HepG2 (cell line): ENCODE measurements around the gene B4GALT3. TPM values are rescaled to one million over a fixed set of nuclear protein-coding genes. Genes with fewer than 3 reads are reported as not detected.

Experiments used
- ATAC-seq: fragments of 200-7000 bp; cut with Tn5 transposase; 3 replicates; pipeline ENCODE4 v1.9.1; 2020; ENCODE audit warnings: mild to moderate bottlenecking, moderate library complexity
- BruUV-seq: library from RNA; stranded (reverse); fragments of 400-500 nt; replicated peaks from 2 replicates; lab custom pipeline; 2021; lab: Mats Ljungman, UMichigan
- CTCF ChIA-PET: fragments of 300-600 bp; formaldehyde crosslinking; extraction: SDS; loops from one replicate; lab custom pipeline; 2021; ENCODE audit warnings: low total read pairs, inconsistent platforms, low intra/inter-chr PET ratio; lab: Yijun Ruan, JAX
- POLR2A ChIA-PET: fragments of 350-600 bp; sonication (Branson Sonifier 250); formaldehyde crosslinking; loops from one replicate; lab custom pipeline; 2020; ENCODE audit warnings: antibody characterized with exemption, inconsistent platforms; lab: Yijun Ruan, JAX
- DNase-seq: peaks from one replicate; pipeline ENCODE4 v3.0.0-alpha.2; 2015; ENCODE audit warnings: low spot score
- FAIRE-seq: peaks from 3 replicates; lab custom pipeline; 2011; peaks lifted over from hg19 to GRCh38; lab: Jason Lieb, UNC
- H2AFZ ChIP-seq: one replicate; pipeline ENCODE4 v1.6.1; 2011; ENCODE audit warnings: low read length, inconsistent platforms
- H3K27ac ChIP-seq: fragments of 300-600 bp; 3 replicates; pipeline ENCODE4 v1.8.0; 2011; ENCODE audit warnings: mixed run types, mild to moderate bottlenecking, mixed read lengths, low read length, inconsistent platforms; ENCODE audit not compliant: insufficient read depth; ENCODE audit errors: extremely low read length
- H3K27me3 ChIP-seq, 2 experiments: fragments of 200-600 bp in 1 of 2; 2 replicates in 1 of 2; 3 replicates in 1 of 2; pipeline versions ENCODE4 v1.6.0 to v1.8.0; 2011; ENCODE audit warnings: low read length in 2 of 2, mild to moderate bottlenecking in 2 of 2, moderate library complexity in 2 of 2, inconsistent platforms in 1 of 2; ENCODE audit not compliant: insufficient read depth in 2 of 2, control insufficient read depth in 1 of 2
- H3K36me3 ChIP-seq, 2 experiments: fragments of 200-600 bp in 1 of 2; replicated peaks in 1 of 2; 2 replicates in 1 of 2; 3 replicates in 1 of 2; pipeline versions ENCODE4 v1.5.1 to v1.8.0; 2011; ENCODE audit warnings: low read length in 2 of 2, inconsistent platforms in 1 of 2; ENCODE audit not compliant: insufficient read depth in 2 of 2, control insufficient read depth in 1 of 2
- H3K4me1 ChIP-seq: 2 replicates; pipeline ENCODE4 v1.5.1; 2012; ENCODE audit warnings: low read length, inconsistent platforms; ENCODE audit not compliant: insufficient read depth
- H3K4me2 ChIP-seq: 2 replicates; pipeline ENCODE4 v1.6.0; 2011; ENCODE audit warnings: low read depth, low read length, inconsistent platforms
- H3K4me3 ChIP-seq, 3 experiments: fragments of 200-600 bp in 1 of 3; sonication (generic), shearing (Covaris generic) in 1 of 3; replicated peaks in 1 of 3; 2 replicates each; pipeline ENCODE4 v1.5.1; 2011 to 2016; ENCODE audit warnings: low read length in 3 of 3, inconsistent platforms in 2 of 3, low read depth in 2 of 3, mild to moderate bottlenecking in 2 of 3, control low read depth in 1 of 3, mixed read lengths in 1 of 3; ENCODE audit not compliant: insufficient read depth in 1 of 3
- H3K79me2 ChIP-seq: one replicate; pipeline ENCODE4 v1.6.1; 2011; ENCODE audit warnings: low read length, inconsistent platforms; ENCODE audit not compliant: insufficient read depth
- H3K9ac ChIP-seq: 2 replicates; pipeline ENCODE4 v1.6.0; 2011; ENCODE audit warnings: mild to moderate bottlenecking, low read depth, low read length, inconsistent platforms; ENCODE audit not compliant: insufficient read depth
- H3K9me3 ChIP-seq: 2 replicates; pipeline ENCODE4 v1.5.1; 2012; ENCODE audit warnings: mild to moderate bottlenecking, low read length
- H4K20me1 ChIP-seq: 2 replicates; pipeline ENCODE4 v1.6.0; 2011; ENCODE audit warnings: inconsistent platforms, mild to moderate bottlenecking, low read length, moderate library complexity; ENCODE audit not compliant: insufficient read depth
- ASH2L ChIP-seq: fragments of 300-600, 200-600 bp; sonication (generic); IDR thresholded peaks from 2 replicates; pipeline ENCODE4 v1.7.0; 2017; ENCODE audit warnings: low read depth, mild to moderate bottlenecking, moderate library complexity, mixed read lengths, low read length; ENCODE audit not compliant: insufficient read length
- ATRX ChIP-seq: sonication (generic); formaldehyde crosslinking; IDR thresholded peaks from 2 replicates; pipeline ENCODE4 v1.4.0; 2020; ENCODE audit warnings: missing genetic modification reagents, borderline replicate concordance
- ELF3 ChIP-seq: IDR thresholded peaks from 2 replicates; pipeline ENCODE4 v1.6.1; 2016; ENCODE audit warnings: missing genetic modification reagents, missing compliant biosample characterization
- HNF4G ChIP-seq, 2 experiments: sonication (generic) in 1 of 2; formaldehyde crosslinking in 1 of 2; IDR thresholded peaks; 2 replicates each; pipeline versions ENCODE4 v1.4.0 to v1.6.1; 2011 to 2020; ENCODE audit warnings: borderline replicate concordance in 2 of 2, low read depth in 2 of 2, mild to moderate bottlenecking in 2 of 2, low read length in 1 of 2, missing genetic modification reagents in 1 of 2, moderate library complexity in 1 of 2
- POLR2A ChIP-seq, 2 experiments: IDR thresholded peaks; 2 replicates each; pipeline ENCODE4 v1.6.1; 2011; ENCODE audit warnings: low read depth in 2 of 2, low read length in 2 of 2, mild to moderate bottlenecking in 1 of 2, moderate library complexity in 1 of 2; ENCODE audit not compliant: insufficient read depth in 1 of 2
- POLR2G ChIP-seq: fragments of 200-400 bp; formaldehyde crosslinking; IDR thresholded peaks from 2 replicates; pipeline ENCODE4 v1.6.1; 2018; ENCODE audit warnings: mild to moderate bottlenecking, low read depth, low read length, moderate library complexity
- RXRB ChIP-seq: IDR thresholded peaks from 2 replicates; pipeline ENCODE4 v1.6.1; 2016; ENCODE audit warnings: borderline replicate concordance, missing genetic modification reagents, missing compliant biosample characterization
- SSRP1 ChIP-seq: IDR thresholded peaks from 2 replicates; pipeline ENCODE4 v1.6.1; 2016; ENCODE audit warnings: control low read depth
- ZNF160 ChIP-seq: sonication (generic); formaldehyde crosslinking; IDR thresholded peaks from 2 replicates; pipeline ENCODE4 v1.8.0; 2022; ENCODE audit warnings: mild to moderate bottlenecking, inconsistent platforms, missing genetic modification reagents
- WGBS: methylation state at CpG from one replicate; pipeline ENCODE4 v1.1.6; 2017; ENCODE audit warnings: low lambda C conversion rate; 5-methylcytosine and 5-hydroxymethylcytosine counted together
- in situ Hi-C: cut with HindIII; loops from 2 replicates; pipeline ENCODE4 v1.10.0; 2017; ENCODE audit warnings: low pct_unique_long_range_greater_than_20kb; ENCODE audit not compliant: extremely low pct_ligation_motif_present
- intact Hi-C: fragments of 100-400 bp; cut with micrococcal nuclease; formaldehyde crosslinking; loops from one replicate; pipeline ENCODE4 v1.10.0; 2022; ENCODE audit not compliant: unreplicated experiment
- polyA plus RNA-seq, 8 experiments: library from polyadenylated mRNA; depleted of rRNA in 3 of 8; stranded (reverse) in 7 of 8; unstranded in 1 of 8; fragments of >200 nt; fragmentation: Illumina TruSeq in 4 of 8; extraction: Trizol in 4 of 8; gene quantifications; 2 replicates each; pipeline versions ENCODE4 v1.2.1 to v1.2.3, GENCODE V29; 2011 to 2016; ENCODE audit warnings: low read depth in 4 of 8, missing spikeins in 1 of 8, mixed read lengths in 1 of 8; ENCODE audit not compliant: insufficient read depth in 1 of 8
- total RNA-seq, 5 experiments: library from RNA; depleted of rRNA; stranded (reverse); fragments of >200 nt; fragmentation: Illumina TruSeq; extraction: Trizol; gene quantifications; 2 replicates each; pipeline ENCODE4 v1.2.3, GENCODE V29; 2016; ENCODE audit warnings: low read depth in 1 of 5
- TF ChIP-seq, protein P1 (sequence below): sonication (generic); formaldehyde crosslinking; conservative IDR thresholded peaks from 2 replicates; pipeline ENCODE4 v1.8.0; 2022; ENCODE audit warnings: mild to moderate bottlenecking, moderate library complexity, missing genetic modification reagents
- TF ChIP-seq, protein P2 (sequence below): IDR thresholded peaks from 2 replicates; pipeline ENCODE4 v1.6.1; 2016; ENCODE audit warnings: missing genetic modification reagents, missing compliant biosample characterization
- TF ChIP-seq, protein P3 (sequence below): sonication (generic); formaldehyde crosslinking; IDR thresholded peaks from 2 replicates; pipeline ENCODE4 v1.5.1; 2020; ENCODE audit warnings: mild to moderate bottlenecking, missing genetic modification reagents, moderate library complexity
- TF ChIP-seq, protein P4 (sequence below): sonication (generic); formaldehyde crosslinking; IDR thresholded peaks from 2 replicates; pipeline ENCODE4 v1.9.0; 2022; ENCODE audit warnings: missing genetic modification reagents, mild to moderate bottlenecking, borderline replicate concordance

The B4GALT3 gene
- total and polyA plus RNA-seq, 2 of the 13 experiments (the other 11 are each of a cell fraction or from before 2014, with no cell fraction given) = 35.6 to 40.4 TPM

DNA sequence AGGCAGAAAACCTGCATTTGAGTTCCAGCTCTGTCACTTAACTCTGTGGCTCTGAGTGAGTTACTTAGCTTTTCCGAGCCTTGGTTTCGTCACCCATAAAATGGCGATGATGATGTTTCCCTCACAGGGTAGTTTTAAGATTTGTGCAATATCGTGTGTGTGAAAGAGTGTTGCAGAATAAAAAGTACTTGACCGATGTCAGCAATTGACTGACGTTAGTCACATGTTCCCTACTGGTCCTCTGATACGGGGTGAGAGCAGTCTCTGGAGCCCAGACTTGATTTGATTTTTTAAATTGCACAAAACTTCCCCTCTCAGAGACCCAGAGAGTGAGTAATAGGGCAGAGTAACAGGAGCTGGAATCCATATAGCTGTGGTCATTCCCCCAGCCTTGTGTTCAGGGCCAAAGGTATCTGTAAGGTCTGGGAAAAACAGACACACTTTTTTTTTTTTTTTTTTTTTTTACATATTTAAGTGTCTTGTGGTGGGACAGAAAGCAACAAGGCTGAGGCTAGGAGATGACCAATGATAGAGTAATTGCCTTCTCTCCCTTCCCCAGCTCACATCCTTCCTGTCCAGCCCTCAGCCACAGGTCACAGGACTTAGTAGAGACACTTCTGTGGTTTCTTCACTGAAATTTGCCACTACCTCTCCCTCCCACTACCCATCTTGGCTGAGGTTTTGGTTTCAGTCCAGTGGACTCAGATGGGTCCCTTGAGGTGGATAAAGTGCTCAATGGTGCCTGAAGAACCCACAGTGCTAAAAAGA is 39.8 kb upstream of the B4GALT3 start (continued):
- TF ChIP-seq, protein P1, sequence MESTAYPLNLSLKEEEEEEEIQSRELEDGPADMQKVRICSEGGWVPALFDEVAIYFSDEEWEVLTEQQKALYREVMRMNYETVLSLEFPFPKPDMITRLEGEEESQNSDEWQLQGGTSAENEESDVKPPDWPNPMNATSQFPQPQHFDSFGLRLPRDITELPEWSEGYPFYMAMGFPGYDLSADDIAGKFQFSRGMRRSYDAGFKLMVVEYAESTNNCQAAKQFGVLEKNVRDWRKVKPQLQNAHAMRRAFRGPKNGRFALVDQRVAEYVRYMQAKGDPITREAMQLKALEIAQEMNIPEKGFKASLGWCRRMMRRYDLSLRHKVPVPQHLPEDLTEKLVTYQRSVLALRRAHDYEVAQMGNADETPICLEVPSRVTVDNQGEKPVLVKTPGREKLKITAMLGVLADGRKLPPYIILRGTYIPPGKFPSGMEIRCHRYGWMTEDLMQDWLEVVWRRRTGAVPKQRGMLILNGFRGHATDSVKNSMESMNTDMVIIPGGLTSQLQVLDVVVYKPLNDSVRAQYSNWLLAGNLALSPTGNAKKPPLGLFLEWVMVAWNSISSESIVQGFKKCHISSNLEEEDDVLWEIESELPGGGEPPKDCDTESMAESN = no peak
- TF ChIP-seq, protein P2, sequence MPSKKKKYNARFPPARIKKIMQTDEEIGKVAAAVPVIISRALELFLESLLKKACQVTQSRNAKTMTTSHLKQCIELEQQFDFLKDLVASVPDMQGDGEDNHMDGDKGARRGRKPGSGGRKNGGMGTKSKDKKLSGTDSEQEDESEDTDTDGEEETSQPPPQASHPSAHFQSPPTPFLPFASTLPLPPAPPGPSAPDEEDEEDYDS (CRISPR knock-in tag) = peak; percentile 40; the same call in 1 of the 2 replicates
- TF ChIP-seq POLR2G = 0 out of 2 replicates have a peak, but pooled peaks have one; percentile 11
- peak; percentile 21; the same call in 1 of the 2 replicates for TF ChIP-seq RXRB (CRISPR knock-in tag)
- TF ChIP-seq SSRP1 (CRISPR knock-in tag) = 0 out of 2 replicates have a peak, but pooled peaks have one; percentile 75
- TF ChIP-seq ELF3 (CRISPR knock-in tag) = 0 out of 2 replicates have a peak, but pooled peaks have one; percentile 11
- 0 out of 2 replicates have a peak, but pooled peaks have one; percentile 9 for TF ChIP-seq HNF4G (IDR thresholded peaks at IDR 0.05; ENCODE audit: borderline replicate concordance, low read depth, low read length)
- TF ChIP-seq HNF4G (CRISPR knock-in tag; IDR thresholded peaks at IDR 0.05; ENCODE audit: borderline replicate concordance, low read depth) = no peak

DNA sequence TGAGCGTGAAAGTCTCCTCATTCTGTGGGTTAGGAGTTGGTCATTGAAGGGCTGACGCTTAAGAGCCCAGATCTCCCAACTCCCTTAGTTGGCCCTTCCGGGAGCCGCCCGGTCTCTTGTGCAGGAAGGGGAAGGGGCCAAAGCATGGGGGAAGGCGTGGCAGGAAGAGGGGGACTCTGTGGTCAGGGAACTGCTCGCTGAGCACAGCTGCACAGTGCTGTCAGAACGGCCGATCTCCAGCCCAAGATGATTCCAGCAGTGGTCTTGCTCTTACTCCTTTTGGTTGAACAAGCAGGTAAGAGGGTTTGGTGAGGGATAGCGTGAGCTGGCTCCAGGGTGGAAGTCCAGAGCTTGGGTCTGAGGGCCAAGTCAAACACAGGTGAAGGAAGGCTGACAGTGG is 37.8 kb upstream of the B4GALT3 start, which contains the start of gene FCER1G:
Gene FCER1G, plus strand, starts transcription at position 220 of the 400 bp plus-strand sequence. Its CDS starts 27 bp downstream, at position 247.
- ChIA-PET CTCF (no interaction called here), POLR2A (interaction anchor here (4.1 kb wide), 1 partner anchor 11 kb away, joined by 85 read pairs; the partner anchor contains the start of gene TOMM40L)
- no TSS peak for BruUV-seq
- 93% methylated on average over 10 of the region's 10 CpGs for WGBS
- no peak within 1 kb of the TSS for H3K9ac ChIP-seq
- FAIRE-seq = no peak
- intact Hi-C loops (no loop called here), in situ Hi-C loops (no loop called here)
- H3K4me2 ChIP-seq = no peak within 1 kb of the TSS
- H3K27ac ChIP-seq = peak within 1 kb of the TSS; percentile 33
- H3K4me3 ChIP-seq = no peak within 1 kb of the TSS
- ATAC-seq = no peak
- peaks cover 58% of the 10 kb centered on the region for H3K4me1 ChIP-seq
- H3K36me3 ChIP-seq = peaks cover 7 to 45% of the 10 kb centered on the region in 2 experiments
- no peaks in the 10 kb centered on the region for H3K27me3 ChIP-seq
- H4K20me1 ChIP-seq = no peaks in the 10 kb centered on the region
- no peaks in the 10 kb centered on the region for H3K9me3 ChIP-seq
- H2AFZ ChIP-seq = no peak within 1 kb of the TSS
- no peak for DNase-seq
- H3K79me2 ChIP-seq = peaks cover 4% of the 10 kb centered on the region
- TF ChIP-seq POLR2A (IDR thresholded peaks at IDR 0.05; ENCODE audit: insufficient read depth in 1 of 2, low read depth in 2 of 2, low read length in 2 of 2) (peak in 1 of 2 experiments; percentile 26; a peak in 1 of 4 replicates), ASH2L (no peak), ATRX (no peak), ZNF160 (CRISPR knock-in tag) (no peak)
- TF ChIP-seq, protein P3, sequence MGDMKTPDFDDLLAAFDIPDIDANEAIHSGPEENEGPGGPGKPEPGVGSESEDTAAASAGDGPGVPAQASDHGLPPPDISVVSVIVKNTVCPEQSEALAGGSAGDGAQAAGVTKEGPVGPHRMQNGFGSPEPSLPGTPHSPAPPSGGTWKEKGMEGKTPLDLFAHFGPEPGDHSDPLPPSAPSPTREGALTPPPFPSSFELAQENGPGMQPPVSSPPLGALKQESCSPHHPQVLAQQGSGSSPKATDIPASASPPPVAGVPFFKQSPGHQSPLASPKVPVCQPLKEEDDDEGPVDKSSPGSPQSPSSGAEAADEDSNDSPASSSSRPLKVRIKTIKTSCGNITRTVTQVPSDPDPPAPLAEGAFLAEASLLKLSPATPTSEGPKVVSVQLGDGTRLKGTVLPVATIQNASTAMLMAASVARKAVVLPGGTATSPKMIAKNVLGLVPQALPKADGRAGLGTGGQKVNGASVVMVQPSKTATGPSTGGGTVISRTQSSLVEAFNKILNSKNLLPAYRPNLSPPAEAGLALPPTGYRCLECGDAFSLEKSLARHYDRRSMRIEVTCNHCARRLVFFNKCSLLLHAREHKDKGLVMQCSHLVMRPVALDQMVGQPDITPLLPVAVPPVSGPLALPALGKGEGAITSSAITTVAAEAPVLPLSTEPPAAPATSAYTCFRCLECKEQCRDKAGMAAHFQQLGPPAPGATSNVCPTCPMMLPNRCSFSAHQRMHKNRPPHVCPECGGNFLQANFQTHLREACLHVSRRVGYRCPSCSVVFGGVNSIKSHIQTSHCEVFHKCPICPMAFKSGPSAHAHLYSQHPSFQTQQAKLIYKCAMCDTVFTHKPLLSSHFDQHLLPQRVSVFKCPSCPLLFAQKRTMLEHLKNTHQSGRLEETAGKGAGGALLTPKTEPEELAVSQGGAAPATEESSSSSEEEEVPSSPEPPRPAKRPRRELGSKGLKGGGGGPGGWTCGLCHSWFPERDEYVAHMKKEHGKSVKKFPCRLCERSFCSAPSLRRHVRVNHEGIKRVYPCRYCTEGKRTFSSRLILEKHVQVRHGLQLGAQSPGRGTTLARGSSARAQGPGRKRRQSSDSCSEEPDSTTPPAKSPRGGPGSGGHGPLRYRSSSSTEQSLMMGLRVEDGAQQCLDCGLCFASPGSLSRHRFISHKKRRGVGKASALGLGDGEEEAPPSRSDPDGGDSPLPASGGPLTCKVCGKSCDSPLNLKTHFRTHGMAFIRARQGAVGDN = peak; percentile 26; the same call in 1 of the 2 replicates
- TF ChIP-seq, protein P4, sequence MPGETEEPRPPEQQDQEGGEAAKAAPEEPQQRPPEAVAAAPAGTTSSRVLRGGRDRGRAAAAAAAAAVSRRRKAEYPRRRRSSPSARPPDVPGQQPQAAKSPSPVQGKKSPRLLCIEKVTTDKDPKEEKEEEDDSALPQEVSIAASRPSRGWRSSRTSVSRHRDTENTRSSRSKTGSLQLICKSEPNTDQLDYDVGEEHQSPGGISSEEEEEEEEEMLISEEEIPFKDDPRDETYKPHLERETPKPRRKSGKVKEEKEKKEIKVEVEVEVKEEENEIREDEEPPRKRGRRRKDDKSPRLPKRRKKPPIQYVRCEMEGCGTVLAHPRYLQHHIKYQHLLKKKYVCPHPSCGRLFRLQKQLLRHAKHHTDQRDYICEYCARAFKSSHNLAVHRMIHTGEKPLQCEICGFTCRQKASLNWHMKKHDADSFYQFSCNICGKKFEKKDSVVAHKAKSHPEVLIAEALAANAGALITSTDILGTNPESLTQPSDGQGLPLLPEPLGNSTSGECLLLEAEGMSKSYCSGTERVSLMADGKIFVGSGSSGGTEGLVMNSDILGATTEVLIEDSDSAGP = no peak
